GM12878 (cell line): ENCODE results near the gene BHLHE23.

Experiments used
- EP300 ChIP-seq, 2 experiments: fragments of 150-350 bp in 1 of 2; IDR thresholded peaks; 2 replicates each; pipeline ENCODE4 v1.6.1; 2011 to 2012; ENCODE audit warnings: low read depth in 2 of 2, low read length in 2 of 2, borderline replicate concordance in 1 of 2, improper control_type of control experiment in 1 of 2, inconsistent platforms in 1 of 2; ENCODE audit not compliant: control insufficient read depth in 1 of 2
- SMC3 ChIP-seq: IDR thresholded peaks from 2 replicates; pipeline ENCODE4 v1.6.1; 2011; ENCODE audit warnings: low read length, improper control_type of control experiment, borderline replicate concordance

- no peak for TF ChIP-seq EP300 (IDR thresholded peaks at IDR 0.05; ENCODE audit: borderline replicate concordance in 1 of 2, control insufficient read depth in 1 of 2, low read depth in 2 of 2, low read length in 2 of 2)
- TF ChIP-seq SMC3 = no peak
Observed at GRCh38 chr20:63051911-63052310, 45.1 kb upstream of the BHLHE23 start.
